GM18519 (cell line): ENCODE measurements around the gene NANOS2.
"Not testable (repeated sequence)": the region's sequence is repeated elsewhere in the genome, so short reads cannot be mapped to it uniquely, and the experiment has no call there.

Experiments
- ATAC-seq: cut with Tn5 transposase; IDR thresholded peaks from one replicate; pipeline ENCODE4 v1.9.1; 2021; ENCODE audit warnings: mild to moderate bottlenecking, moderate library complexity; ENCODE audit not compliant: unreplicated experiment, low FRiP score

Gene NANOS2

DNA sequence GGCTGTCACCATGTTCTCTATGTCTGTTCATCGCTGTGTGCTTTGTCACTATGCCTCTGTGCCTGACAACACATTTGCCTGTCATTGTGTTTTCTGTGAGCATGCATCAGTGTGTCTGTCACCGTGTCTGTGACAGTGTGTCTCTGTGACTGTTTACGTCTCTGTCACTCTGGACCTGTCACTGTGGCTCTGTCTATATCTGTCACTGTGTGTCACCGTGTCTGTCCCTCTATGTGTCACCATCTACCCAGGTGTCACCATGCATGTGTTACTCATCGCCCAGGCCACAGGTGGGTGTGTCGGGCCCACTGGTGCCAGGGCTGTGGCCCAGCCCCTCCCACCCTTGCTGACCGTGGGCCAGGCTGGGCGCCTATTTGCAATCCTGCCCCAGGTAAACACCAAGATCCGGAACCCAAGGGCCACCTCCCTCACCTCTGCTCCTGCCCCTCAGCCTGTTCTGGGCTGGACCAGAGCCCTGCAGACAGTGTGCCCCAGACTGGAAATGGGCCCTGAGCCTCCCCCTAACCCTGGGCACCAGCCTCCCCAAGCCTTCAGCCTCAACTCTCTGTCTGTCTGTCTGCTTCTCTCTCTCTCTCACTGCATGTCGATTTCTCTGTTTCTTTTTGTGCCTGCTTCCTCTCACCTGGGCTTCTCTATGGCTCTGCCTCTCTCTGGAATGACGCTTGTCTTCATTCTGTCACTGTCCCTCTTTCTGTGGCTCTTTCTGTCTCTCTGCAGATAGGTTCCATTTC, 36.4 kb downstream of the NANOS2 start:
- no peak for ATAC-seq

DNA sequence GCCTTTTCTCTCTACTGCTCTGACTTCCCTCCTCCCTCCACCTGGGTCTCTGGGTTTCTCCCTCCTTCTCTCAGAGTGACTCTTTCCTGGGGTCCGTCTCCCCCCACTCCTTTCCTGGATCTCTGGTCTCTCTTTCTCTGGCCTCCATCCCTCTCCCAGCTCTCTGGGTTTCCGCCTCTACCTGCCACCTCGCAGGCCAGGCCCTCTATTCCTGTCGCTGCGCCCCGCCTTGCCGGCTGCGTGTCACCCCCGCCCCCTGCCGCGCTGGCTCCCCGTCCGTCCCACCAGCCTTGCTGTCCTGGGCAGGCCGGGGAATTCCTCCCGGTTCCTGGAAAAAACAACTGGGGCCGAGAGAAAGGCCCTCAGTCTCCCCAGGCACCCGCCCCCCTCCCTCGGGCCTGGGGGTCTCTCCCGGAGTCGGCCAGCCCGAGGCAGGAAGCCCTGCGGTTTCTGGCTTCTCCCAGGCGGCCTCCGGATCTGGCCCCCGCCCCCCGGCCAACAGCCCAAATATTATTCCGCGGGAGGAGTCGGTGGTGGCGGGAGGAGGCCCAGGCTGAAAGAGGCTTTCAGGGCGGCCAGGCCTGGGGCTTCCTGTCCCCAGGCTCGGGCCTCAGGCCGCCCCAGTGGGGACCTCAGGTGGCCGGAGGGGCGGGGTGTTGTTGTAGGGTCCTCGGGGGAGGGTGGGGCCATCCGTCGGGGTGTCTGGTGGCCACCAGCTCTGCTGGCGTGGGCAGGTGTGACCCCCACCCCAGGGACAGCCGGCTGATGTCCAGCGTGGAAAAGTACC, 38.0 kb downstream of the NANOS2 start:
- no peak for ATAC-seq

DNA sequence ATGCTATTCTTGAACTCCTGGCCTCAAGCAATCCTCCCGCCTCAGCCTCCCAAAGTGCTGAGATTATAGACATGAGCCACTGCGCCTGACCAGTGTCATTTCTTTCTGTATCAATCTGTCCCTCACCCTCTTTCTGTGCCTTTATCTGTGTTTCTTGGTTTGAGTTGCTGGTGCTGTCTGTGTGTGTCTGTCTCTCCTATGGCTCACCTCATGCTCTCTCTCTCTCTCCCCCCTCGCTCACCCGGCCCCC, 38.5 kb downstream of the NANOS2 start:
- no peak for ATAC-seq

DNA sequence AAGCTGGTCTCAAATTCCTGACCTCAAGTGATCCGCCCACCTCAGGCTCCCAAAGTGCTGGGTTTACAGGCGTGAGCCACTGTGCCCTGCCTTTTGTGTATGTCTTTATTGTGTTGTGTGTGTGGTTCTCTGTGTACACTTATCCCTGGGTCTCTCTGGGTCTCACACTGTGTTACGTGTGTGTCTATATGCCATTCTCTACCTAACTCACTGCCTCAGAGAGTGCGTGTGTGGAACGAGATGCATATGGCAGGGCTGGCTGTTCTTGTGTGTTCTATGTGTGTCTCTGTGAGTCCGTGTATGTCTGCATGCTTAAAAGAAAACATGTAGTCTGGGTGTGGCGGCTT, 40.0 kb downstream of the NANOS2 start:
- no peak for ATAC-seq

DNA sequence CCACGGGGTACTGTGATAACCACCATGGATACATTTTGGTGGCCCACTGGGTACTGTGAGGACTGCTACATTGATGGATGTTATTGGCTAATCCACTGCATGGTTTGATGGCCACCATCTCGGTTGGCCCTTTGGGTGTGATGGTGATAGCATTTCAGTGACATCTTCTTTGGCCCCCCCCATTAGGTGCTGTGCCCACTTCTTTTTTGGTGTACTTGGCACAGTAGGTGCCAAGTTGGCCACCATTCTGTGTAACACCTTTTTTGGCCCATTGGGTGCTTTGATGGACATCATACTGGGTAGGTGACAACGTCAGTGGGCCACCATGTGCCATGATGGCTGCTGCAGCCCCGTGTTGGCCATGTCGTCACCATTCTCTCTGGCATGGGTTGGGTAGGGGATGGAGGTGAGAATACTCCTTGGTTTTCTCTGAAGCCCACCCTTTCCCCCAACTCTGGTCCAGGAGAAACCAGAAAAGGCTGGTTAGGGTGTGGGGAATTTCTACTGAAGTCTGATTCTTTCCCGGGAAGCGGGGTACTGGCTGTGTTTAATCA, 41.3 kb downstream of the NANOS2 start:
- no peak for ATAC-seq

DNA sequence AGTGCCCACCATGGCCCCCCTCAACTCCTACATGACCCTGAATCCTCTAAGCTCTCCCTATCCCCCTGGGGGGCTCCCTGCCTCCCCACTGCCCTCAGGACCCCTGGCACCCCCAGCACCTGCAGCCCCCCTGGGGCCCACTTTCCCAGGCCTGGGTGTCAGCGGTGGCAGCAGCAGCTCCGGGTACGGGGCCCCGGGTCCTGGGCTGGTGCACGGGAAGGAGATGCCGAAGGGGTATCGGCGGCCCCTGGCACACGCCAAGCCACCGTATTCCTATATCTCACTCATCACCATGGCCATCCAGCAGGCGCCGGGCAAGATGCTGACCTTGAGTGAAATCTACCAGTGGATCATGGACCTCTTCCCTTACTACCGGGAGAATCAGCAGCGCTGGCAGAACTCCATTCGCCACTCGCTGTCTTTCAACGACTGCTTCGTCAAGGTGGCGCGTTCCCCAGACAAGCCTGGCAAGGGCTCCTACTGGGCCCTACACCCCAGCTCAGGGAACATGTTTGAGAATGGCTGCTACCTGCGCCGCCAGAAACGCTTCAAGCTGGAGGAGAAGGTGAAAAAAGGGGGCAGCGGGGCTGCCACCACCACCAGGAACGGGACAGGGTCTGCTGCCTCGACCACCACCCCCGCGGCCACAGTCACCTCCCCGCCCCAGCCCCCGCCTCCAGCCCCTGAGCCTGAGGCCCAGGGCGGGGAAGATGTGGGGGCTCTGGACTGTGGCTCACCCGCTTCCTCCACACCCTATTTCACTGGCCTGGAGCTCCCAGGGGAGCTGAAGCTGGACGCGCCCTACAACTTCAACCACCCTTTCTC, 42.3 kb downstream of the NANOS2 start:
- no peak for ATAC-seq

DNA sequence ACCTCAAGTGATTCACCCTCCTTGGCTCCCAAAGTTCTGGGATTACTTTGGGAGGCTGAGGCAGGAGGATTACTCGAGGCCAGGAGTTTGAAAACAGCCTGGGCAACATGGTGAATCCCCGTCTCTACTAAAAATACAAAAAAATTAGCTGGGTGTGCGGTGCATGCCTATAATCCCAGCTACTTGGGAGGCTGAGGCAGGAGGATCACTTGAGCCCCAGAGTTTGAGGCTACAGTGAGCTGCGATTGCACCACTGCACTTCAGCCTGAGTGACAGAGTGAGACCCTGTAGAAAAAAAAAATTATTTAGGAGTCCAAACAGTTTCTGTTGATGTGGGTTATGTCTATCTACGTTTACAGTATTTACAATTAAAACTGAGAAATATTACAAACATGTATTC, 43.8 kb downstream of the NANOS2 start:
- ATAC-seq, result no peak

DNA sequence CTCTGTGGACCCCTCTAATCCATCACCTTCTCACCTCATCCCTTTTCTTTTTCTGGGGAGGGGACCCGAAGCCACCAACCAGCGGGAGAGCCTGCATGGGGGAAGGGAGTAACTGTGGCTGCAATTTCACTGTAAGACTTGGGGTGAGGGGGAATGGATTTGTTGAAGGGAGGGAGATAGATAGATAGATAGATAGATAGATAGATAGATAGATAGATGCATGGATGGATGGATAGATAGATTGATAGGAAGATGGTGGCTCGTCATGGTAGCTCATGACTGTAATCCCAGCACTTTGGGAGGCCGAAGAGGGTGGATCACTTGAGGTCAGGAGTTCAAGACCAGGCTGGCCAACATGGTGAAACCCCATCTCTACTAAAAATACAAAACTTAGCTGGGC, 47.3 kb downstream of the NANOS2 start:
- ATAC-seq, result not testable (repeated sequence)

DNA sequence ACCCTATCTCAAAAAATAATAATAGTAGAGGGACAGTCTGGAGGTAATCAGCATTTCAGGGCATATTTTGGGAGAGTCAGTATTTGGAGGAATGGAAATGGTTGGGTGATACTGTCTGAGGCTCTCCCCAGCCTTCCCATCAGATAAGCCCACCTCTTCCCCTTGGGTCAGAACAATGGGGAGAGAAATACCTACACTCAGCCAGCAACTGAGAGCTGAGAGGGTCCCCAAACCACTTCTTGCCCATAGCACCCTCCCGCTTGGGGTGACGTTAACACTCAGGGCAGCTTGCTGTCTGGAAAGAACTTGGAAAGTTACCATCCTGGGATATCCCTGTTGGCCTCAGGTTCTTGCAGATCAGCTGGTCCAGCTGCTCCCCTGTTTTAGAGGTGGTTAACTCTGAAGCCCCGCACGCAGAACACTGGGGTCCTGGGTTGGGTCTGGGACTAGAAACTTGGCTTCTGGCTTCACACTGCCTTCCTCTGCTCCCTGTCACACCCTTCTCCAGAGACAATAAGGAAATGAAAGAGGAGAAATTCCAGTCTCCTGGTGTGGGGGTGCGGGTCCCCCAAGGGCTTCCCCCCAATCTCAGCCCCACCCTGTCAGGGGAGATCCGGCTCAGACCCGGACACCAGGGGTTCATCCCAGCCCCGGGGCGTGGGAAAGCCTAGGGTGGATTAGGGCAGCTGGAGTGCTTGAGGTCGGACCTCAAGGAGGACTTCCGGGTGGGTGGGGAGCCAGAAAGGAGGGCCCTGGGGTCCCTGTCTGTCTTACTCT, 48.0 kb downstream of the NANOS2 start:
- ATAC-seq, result no peak

DNA sequence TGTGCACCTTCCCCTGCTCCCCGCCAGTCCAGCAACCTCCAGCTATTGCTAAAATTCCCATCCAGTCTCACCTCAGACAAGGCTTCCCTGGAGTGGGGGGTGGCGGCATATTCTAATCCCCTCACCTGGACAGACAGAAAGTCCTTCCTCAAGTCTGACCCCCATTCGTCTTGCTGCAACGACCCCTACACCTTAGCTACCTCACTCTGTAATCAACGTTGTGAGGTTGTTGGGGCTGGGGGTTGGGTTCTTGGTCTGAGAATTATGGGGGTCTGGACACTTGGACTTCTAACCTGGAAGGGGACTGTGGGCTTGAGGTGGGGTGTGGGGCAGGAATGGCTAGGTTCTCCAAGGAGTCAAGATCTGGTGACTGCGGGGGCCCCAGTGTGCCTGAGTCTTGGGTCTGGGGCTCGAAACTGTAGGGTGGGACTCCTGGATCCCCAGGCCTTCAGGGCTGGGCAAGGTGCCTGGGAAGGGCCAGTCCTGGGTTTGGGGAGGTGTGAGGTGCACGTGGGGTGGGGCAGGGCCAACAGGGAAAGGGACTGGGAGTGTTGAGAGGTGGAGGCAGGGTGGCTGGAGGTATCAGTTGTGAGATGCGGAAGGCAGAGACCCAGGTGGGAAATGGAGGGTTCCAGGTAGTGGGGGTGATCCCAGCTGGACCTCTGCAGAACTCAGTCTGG, 49.2 kb downstream of the NANOS2 start:
- no peak for ATAC-seq

DNA sequence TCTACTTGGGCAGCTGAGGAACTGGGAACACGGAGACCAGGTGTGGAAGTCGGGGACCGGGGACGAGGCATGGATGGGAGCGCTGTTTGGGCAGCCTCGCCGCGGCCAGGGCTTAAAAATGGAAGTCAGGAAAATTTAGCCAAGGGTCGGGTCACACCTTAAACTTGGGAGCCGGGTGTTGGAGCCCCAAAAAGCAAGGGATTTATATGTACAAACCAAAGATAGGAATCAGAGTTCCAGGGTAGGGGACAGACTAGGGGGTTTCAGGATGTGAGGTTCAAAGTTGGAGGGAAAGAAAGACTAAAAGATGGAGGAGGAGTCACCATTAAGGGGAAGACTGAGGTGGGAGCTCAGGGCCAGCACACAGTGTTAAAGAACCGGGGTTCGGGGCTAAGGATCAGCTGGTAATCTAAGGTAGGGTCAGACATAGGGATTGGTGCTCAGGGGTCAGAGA, 49.9 kb downstream of the NANOS2 start:
- no peak for ATAC-seq

DNA sequence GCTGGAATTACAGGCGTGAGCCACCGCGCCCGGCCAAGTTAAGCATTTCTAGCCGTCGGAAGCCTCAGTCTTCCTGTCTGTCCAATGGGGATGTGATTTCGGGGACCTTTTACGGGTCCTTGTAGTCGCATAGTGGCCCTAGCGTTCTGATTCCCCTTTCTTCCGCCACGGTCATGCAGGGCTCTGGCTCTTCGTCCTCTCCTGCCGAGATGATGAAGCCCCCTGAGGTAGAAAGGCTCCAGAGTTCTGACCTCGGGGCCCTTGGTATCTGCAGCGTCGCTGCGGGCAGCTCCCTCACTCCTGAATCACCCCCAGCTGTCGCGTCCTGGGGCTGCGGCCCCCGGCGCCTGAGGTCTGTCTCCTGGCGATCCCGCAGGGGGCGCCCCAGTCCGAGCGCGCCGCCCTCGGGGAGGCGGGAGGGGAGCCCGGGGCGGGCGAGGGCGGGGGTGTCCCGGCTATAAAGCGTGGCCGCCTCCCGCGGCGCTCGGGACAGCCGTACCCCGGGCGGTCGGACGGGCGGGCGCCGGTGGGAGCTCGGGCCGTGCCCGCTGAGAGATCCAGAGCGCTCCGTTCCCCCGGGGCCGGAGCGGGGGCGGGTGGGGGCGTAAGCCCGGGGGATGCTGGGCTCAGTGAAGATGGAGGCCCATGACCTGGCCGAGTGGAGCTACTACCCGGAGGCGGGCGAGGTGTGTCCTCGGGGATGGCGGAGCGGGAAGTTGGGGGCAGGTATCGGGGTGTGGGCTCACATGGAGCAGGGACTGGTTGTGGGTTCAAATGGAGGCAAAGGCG, 50.5 kb downstream of the NANOS2 start, which contains the start of gene FOXA3:
TSS of gene FOXA3 (plus strand) at position 487 of the 789 bp plus-strand sequence. CDS start at position 618, 131 bp downstream.
- no peak for ATAC-seq

DNA sequence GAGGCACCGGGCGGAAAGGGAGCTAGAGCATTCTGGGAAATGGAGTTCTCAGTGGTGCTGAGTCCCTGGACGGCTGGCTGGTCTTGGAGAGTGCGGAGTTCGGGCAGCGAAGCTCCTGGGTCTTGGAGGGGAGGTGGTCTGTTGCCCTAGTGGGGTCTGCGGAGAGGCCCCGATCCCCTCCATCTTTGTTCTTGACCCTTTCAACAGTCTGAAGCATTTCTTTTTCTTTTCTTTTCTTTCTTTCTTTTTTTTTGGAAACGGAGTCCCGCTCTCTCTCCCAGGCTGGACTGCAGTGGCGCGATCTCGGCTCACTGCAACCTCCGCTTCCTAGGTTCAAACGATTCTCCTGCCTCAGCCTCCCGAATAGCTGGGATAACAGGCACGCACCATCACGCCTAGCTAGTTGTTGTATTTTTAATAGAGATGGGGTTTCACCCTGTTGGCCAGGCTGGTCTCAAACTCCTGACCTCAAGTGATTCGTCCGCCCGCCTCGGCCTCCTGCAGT, 51.2 kb downstream of the NANOS2 start:
- no peak for ATAC-seq
